GM18870 (cell line): Measurements from ENCODE around the gene SNRNP200.
"Not testable (repeated sequence)": the region's sequence is repeated elsewhere in the genome, so short reads cannot be mapped to it uniquely, and the experiment has no call there.

Experiments
- ATAC-seq: cut with Tn5 transposase; IDR thresholded peaks from one replicate; pipeline ENCODE4 v1.9.1; 2021; ENCODE audit warnings: moderate library complexity; ENCODE audit not compliant: unreplicated experiment

Gene SNRNP200

DNA sequence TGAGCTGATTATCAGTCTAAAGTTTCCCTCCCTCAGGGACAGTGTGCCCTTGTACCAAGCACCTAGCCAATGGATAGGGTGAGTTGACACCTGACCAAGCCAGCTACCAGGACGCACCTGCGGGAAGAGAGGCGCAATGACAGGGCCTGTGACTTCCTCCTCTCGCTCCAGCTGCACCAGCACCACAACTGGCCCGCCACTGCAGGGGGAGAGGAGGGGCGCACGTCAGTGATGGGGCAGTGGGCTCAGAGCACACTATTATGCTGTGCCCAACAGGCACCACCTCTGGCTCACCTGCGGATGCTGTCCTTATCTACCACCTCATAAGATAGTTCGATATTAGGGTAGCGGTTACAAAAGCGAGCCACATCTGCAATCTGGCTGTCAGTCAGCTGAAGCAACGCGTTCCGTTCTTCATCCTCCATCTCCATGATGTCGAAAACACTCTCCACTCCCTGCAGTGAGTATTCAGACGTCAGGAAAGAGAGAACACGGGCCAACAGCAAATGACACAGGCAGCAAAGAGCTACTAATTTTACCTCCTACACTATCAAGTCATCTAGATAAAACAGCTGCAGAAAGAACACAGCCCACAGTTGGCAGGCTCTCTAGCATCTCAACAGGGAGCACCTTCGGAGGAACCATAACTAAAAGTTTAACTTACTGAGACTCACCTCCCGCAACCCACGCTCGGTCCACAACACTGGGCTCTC, 28.4 kb downstream of the SNRNP200 start:
- ATAC-seq: no peak

DNA sequence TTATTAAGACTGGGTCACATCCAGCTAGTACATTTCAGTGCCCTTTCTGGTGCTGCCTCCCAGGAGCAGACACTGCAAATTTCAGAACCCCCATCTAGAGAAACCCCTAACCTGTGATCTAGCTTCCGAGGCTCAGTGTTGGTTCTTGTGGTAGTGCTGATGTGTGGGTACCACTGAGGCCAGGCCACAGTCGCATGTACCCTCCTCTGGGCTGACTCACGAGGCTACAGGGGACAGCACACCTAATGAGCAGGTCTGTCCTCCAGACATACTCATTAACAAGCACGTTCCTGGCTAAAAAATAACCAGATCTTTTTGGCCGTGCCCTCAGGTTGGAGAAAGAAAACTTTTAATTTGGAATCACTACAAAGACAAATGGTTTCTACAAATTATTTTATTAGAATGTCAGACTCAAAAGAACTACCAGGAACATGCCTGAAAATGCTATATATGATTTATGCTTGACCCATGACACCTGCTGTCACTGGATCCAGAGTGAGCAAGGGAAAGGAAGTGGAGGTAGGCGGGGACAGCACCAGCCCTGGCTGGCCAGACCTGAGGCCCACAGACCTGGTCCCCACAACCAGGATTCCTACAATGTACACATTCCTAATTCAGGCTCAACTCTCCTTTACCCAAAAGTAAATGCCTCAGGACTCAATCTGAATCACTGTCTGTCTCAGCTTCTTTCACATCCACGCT, 30.8 kb downstream of the SNRNP200 start:
- ATAC-seq: no peak

DNA sequence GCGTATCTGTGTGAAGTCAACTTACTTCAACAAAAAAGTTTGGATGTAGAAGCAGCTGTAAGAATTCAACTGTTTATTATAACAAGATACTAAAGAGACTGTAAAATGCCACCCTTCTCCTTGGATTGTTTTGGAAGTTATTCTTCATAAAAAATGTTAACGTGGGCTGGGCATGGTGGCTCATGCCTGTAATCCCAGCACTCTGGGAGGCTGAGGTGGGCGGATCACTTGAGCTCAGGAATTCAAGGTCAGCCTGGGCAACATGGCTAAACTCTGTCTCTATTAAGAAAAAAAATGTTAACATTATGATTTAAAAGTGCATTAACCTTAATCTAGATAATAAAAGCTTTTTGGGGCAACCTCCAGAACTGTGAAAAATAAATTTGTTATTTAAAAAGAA, 31.6 kb downstream of the SNRNP200 start:
- ATAC-seq: no peak

DNA sequence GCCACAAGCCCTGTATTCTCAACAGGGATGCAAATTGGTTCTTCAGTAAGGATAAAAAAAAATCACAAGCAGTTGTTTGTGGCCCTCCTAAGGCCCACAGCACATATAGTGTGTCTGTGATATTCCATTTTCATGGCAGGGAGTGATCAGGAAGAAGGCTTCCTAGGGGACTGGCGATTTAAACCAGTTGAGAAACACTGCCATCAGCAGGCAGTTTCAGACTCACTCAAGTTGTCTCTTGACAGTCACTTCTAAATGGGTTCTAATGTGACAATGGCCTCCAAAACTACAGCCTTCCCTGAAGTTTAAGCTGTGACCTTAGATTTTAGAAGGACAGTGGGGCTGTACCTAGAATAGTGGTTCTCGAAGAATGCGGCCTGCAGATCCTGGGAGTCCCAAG, 33.4 kb downstream of the SNRNP200 start:
- no peak for ATAC-seq

DNA sequence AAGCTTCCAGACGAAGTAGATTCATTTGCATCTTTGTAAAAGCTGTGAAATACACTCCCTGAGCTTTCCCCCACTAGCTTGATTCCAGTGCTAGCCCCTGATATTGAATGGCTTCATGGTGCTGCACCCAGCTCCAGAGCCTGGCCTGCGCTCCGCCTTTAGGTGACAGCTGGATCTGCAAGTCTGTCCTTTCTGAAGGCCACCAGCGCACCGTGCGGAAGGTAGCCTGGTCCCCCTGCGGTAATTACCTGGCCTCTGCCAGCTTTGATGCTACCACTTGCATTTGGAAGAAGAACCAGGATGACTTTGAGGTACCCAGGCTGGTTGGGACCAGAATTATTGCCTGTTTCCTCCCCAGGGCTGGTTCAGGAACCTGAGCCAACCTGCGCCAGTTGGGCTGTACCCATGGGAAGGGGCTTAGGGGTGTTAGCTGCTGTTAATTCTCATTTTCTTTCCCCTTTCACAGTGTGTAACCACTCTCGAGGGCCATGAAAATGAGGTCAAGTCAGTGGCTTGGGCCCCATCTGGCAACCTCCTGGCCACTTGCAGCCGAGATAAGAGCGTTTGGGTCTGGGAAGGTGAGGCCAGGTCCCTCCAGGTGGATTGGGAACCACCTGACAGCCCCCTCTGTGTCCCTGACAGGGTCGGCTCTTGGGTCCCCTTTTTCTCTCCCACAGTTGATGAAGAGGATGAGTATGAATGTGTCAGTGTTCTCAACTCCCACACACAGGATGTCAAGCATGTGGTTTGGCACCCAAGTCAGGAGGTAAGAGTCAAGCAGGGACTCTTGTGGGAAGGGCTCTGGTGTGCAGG, 38.0 kb downstream of the SNRNP200 start:
- no peak for ATAC-seq

DNA sequence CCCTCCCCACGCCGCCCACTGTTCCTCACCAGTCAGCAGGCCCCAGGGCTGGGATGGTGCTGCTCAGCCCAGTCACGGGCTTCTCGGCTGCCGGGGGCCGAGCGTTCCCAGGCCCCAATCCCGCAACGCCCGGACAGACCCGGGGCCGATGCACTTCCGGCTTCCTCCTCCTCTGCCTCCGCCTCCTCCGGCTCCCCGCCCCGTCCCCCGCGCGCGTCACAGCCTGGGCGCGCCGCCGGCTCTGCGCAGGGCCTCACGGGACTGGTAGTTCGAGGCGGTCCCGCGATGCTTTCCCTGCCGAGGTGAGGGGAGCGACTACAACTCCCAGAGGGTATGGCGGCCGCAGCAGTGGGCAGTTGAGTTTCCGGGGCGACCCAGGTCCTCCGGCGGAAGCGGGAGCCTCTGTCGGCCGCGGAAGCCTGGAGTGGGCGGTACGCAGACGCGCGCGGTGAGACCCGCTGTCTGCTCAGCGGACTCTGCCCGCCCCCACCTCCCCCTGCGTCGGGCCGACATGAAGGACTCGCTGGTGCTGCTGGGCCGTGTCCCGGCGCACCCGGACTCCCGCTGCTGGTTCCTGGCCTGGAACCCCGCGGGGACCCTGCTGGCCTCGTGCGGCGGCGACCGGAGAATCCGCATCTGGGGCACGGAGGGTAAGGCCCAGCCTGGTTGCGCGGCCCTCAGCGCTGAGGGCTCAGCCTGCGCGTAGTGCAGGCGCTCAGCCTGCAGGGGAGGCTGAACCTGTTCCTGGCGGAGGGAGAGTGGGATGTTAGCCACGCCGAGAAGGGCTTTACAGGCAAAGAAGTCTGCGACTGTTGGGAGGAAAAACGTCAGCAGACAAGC, 39.3 kb downstream of the SNRNP200 start, which contains the start of the genes CIAO1 and TMEM127:
Gene CIAO1 (plus strand): TSS at position 386 of the 840 bp plus-strand sequence. CDS start 126 bp downstream, at position 512.
Gene TMEM127 (minus strand): TSS at position 158 of the 840 bp plus-strand sequence. CDS start 616 bp downstream, outside the sequence.
- peak; percentile 87 for ATAC-seq

DNA sequence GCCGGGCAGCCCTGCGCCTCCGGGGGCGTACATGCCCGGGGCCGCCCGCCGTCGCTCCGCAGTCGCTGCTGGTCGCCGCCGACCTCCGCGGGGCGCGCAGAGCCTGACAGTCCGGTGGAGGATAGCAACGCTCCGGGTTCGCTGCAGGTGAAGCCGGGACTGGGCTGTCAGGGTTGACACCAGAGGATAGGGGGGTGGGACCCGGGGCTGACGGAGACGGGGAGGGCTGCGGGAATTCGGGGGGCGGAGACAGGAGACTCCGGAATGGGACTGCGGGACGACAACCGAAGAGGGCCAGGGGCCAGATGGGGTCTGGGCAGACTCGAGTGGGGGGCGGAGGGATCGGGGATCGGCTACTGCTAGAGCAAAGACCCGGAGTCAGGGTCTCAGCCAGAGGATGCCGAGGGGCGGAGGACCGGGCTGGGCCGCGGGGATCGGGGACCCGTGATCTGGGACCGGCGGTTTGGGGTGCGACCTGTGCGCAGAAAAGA, 40.0 kb downstream of the SNRNP200 start:
- ATAC-seq: no peak

DNA sequence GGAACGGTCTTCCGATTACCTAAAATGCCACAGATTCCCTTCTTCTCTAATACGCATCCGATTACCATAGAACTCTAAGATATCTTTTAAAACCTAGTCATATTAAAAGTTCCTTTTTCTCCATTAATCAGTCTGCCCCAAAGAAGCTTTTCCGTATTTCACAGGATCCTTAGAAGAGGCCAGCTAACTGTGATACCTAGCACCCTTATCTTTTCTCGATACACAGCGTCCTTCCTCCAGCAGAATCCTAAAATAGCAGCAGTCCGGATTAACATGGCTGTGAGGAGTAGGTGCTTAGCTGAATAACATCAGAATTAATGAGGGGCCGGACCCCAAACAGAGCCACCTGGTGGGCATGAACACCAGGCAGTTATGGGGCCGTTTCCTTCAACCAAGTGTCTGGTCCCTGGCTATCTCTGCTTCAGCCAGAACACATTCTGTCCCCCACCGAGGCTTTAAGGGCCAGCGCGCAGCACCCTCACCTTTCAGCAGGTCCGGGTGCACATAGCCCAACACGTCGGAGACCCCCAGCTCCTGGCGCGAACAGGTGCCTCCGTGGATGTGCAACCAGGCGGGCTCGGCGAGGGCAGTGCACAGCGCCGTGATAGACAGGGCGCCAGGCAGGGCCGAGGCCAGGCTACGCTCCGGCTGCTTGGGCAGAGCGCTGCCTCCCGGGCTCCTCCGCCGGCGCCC, 40.5 kb downstream of the SNRNP200 start:
- ATAC-seq: no peak

DNA sequence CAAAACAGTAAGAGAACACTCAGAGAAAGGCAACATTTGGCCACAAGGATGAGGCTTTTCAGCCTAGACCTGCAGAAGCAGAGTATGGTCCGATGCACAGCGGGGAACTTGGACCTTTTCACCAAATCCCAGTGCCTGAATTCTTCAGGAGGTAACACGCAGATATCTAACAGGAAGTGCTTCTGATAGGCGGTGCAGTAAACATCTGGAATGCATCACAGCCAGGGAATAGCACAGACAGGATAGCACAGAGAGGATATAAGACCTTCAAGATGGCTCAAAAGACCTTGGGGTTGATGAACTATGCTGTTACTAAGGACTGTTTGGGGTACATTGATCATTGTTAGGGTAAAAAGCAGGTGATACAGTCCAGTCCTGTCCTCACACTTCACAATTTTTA, 41.3 kb downstream of the SNRNP200 start:
- no peak for ATAC-seq

DNA sequence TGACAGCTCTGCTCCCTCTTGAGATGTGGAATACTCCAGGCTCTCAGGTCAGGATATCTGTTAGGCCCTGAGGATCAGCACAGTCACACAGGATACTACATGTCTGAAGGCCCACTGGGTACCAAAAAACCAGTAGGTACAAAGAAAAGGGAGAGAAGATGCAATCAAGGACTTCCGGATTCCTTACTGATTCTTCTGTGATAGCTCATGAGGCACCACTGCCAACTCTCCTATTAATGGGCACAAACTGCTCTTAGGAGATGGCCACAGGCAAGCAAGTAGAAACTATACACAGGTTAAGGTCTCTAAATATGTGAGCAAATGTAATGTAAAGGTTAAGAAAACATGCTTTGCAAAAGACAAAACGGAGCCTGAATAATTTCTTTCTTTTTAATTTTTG, 43.0 kb downstream of the SNRNP200 start:
- ATAC-seq: no peak

DNA sequence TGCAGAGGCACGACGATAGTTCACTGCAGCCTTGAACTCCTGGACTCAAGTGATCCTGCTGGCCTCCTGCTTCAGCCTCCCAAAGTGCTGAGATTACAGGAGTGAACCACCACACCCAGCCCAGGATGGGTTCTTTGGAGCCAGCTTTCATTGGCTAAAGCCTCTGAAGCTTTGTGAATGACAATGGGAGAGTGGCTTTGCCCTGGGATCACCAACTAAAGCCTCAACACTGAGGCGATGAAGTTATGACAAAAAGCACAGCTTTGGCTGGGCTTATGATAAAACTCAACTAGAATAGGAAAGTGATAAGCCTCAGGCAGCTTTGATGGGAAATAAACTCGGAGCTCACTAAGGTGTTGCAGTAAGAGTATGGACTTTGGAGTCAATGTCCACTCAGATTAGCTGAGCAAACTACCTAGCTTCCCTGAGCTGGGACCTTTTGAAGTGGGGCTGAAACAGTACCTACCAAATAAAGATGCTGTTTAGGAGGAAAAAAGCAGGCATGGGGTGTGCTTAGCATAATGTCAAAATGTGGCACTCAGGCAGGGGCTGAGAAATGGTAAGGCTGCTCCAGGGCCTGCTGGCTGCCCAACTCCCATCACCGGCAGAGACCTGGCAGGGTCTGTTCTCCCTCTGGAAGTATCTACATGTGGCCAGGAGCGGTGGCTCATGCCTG, 43.9 kb downstream of the SNRNP200 start:
- ATAC-seq: no peak

DNA sequence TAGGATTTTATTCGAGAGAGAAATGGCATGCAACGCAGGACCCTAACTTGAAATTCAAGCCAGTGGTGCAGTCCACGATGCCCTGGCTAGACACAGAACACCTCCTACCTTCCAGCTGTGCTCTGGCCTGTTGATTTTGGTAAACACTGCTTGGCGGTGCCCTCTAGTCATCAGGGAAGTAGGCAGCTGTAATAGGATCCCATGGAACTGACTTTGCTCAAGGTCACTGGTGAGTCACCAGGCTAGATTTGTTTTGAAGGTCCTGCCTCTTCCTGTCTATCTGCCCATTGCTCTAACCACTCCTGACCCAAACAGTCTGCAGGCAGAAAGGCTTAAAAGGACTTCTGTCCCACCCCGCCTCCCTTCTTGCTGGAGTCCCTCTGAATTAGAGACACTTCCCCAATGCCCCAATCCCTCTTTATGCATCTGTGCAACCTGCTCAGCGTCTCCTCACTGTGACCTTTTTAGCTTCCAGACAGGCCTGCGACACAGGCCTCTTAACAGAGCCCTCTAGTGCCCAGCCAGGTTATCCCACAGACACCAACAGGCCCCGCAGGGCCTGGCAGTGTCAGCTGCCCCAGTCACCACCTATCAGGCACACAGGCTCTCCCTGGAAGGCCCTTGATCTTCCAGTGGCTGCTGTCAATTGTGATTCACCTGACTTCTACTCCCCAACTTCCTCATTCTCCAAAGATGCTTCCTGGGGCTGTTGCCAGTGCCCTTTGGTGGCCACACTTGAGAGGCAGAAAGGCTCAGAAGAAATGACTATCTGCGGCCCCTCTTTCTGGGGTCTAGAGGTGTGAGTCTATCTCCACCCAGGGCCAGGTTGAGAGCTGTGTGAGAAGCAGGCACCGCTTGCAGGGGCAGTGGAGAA, 44.7 kb downstream of the SNRNP200 start:
- ATAC-seq: no peak

DNA sequence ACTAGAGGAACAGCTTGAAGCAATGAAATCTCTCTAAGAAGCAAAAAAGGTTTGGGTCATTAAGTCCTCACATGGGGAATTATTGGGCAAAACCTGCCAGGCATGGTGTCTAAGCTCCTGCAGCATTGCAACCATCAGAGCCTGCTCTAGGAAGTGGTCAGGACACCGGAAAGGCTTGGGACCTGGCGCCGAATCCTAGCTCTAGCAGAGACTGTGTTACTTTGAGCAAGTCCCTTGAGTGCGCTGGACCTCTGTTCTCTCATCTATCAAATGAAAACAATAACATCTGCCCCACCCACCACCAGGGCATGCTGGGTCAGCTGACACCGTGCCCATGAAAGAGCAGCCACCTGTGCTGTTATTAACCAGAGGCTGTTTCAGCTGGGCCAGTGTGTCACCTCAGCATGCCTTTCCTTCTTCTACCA, 45.8 kb downstream of the SNRNP200 start:
- no peak for ATAC-seq

DNA sequence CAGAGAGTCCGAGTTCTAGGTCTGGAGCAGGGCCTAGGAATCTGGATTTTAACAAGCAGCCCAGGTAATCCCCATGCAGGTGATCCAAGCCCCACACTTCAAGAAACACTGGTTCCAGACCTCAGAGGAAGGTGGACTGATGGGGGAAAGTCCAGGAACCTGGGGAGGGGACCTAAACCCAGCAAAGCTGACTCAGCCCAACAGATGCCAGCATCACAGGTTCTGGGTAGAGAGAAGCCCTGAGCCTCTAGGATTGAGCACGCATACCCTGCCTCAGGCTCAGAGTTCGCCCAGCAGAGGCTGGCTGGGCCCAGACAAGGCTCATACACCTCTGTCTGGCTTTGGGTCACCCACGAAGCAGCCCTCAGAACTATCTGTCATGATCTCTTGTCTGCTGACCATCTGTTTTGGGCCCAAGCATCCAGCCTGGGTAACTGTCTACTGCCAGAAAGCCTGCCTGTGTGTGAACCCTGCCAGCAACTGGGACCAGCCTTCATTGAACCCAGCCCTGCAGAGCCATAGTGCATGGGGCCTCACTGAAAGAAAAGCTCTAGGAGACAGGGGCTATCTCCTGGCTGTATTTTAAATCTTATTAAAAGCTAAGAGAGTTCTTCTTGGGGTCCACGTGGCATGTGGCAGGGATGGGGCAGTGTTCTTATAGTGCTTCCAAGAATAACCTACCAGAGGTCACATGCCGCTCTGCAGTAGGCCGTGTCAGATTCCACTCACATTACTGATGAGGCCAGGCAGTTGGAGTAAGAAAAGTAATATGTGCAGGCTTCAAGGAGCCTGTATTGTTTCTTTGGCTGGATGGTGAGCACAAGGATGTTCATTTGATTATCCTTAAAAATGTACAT, 47.0 kb downstream of the SNRNP200 start:
- no peak for ATAC-seq

DNA sequence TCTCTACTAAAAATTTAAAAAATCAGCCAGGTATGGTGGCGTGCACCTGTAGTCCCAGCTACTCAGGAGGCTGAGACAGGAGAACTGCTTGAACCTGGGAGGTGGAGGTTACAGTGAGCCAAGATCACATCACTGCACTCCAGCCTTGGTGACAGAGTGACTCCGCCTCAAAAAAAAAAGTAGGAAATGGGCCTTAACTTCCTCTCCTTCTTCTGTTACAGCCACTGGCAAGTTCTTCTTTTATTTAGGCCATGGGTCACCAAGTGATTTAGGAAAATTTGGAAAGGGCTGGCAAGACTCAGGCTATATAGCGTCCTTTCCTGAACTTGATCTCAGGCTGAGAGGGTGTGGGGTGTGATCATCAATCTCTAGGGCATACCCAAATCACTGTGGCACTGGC, 47.6 kb downstream of the SNRNP200 start:
- ATAC-seq: not testable (repeated sequence)

DNA sequence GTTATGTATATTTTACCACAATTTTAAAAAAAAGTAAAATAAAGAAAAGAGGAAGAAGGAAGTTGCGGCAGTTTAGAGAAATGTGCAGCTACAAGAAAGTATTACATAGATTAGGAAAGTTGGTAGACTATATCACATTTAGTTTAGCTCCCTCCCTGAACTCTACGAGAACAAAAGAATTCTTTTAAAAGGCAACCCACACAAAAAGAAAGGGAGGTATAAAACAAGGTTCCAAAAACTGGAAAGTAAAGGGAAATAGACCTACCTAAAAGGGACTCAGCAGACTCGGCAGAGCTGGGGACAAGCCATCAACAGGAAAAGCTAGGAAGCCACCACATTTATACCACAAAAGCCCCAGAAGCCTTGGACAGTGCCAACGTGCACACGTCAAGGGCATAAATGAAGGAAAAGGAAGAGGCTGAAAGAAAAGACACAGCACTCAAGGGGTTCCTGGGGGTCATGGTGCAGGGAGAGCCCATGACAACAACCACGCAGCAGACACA, 48.7 kb downstream of the SNRNP200 start:
- no peak for ATAC-seq

DNA sequence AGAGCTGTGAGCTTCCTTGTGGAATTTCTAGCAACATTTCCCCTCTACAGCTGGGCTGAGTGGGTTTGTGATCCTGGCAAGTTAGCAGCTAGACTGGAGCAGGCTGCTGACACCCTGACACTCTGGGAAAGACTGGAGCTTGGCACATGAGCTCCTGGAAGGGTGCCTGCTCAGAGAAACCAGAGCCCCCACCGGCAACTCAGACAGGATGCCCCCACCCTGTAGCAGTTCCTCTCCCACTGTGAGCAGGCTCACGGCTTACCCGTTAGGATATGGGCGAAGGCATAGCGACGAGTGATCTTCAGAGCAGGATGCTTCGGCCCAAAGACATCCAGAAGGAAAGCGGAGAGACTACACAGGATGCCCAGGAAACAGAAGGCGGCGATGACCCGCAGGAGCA, 50.8 kb downstream of the SNRNP200 start:
- ATAC-seq: no peak
